Suprapubic skin (tissue), 4 donors: Measurements from ENCODE around the gene SND1. TPM values are rescaled to one million over a fixed set of nuclear protein-coding genes. Genes with fewer than 3 reads are reported as not detected.

Experiments
- DNase-seq, 2 donors: peaks; one replicate each; pipeline ENCODE4 v3.0.0-alpha.2; 2019; ENCODE audit warnings: low spot score in 2 of 2
- H3K27ac ChIP-seq: fragments of 200-600 bp; sonication (generic); one replicate; pipeline ENCODE4 v1.5.1; 2019
- H3K27me3 ChIP-seq: fragments of 200-600 bp; sonication (generic); one replicate; pipeline ENCODE4 v1.5.1; 2019
- H3K36me3 ChIP-seq: fragments of 200-600 bp; sonication (generic); one replicate; pipeline ENCODE4 v1.5.1; 2019
- H3K4me1 ChIP-seq: fragments of 200-600 bp; sonication (generic); one replicate; pipeline ENCODE4 v1.5.1; 2019
- H3K4me3 ChIP-seq: fragments of 200-600 bp; sonication (generic); one replicate; pipeline ENCODE4 v1.5.1; 2019; ENCODE audit warnings: mild to moderate bottlenecking
- H3K9me3 ChIP-seq: fragments of 200-600 bp; sonication (generic); one replicate; pipeline ENCODE4 v1.5.1; 2019
- EP300 ChIP-seq: sonication (generic); formaldehyde crosslinking; IDR thresholded peaks from one replicate; pipeline ENCODE4 v1.6.1; 2017; ENCODE audit warnings: antibody characterized with exemption
- POLR2A ChIP-seq, 2 donors: fragments of 450-650 bp; IDR thresholded peaks; one replicate each; pipeline ENCODE4 v1.6.1; 2017; ENCODE audit warnings: antibody characterized with exemption in 2 of 2, mild to moderate bottlenecking in 2 of 2, moderate library complexity in 2 of 2
- POLR2AphosphoS5 ChIP-seq, 3 donors: sonication (generic); formaldehyde crosslinking; IDR thresholded peaks; one replicate each; pipeline ENCODE4 v1.6.1; 2017; ENCODE audit warnings: antibody characterized with exemption in 3 of 3
- whole genome bisulfite sequencing: methylation state at CpG from one replicate; pipeline ENCODE4 v1.1.5; 2018; 5-methylcytosine and 5-hydroxymethylcytosine counted together
- total RNA-seq, 4 donors: library from RNA; depleted of rRNA; stranded (reverse); fragments of >200 nt; gene quantifications; one replicate each; pipeline ENCODE4 v1.1.0, GENCODE V29; 2016
- TF ChIP-seq, protein P1 (sequence below), 2 donors: fragments of 200-600 bp in 1 of 2; fragments of 450-650 bp in 1 of 2; sonication (generic) in 1 of 2; IDR thresholded peaks; one replicate each; pipeline ENCODE4 v1.5.1; 2016 to 2019; ENCODE audit warnings: antibody characterized with exemption in 2 of 2, mild to moderate bottlenecking in 1 of 2, moderate library complexity in 1 of 2

Gene SND1
- total RNA-seq, 4 donors from 2014 or later: 72.2 to 99.8 (median 77.2) TPM

DNA sequence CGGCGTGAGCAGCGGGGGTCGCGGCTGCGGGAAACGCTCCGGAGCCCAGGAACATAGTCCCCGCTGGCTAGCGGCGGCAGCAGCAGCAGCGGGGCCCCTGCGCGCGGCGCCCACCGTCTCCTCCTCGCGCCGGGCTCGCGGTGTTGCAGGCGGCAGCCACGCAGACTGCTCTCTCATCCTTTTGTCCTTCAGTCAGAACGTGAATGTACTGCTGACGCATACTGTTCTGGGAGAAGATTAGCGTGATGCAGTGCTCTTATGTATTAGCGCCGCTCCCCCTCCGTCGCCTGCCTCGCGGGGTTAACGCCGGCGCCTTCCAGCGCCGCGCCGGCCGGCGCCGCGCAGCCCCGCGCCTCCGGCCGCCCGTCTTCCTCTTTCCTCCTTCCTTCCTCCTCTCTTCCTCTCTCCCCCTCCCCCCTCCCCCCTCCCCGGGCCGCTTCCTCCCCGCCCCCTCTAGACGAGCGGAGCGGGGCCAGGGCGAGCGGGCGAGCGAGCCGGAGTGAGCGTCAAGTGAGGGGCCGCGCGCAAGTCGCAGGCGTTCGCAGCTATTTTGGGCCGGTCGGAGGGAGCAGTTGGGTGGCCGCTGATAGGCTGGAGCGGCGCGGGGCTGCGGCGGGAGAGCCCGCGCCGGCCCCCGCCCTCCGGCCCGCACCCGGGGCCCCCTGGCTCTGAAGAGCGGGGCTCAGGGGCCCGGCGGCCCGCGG lies 380.1 kb downstream of the SND1 start:
- Histone ChIP-seq H3K36me3 (no peaks in the 10 kb centered on the region), H3K27ac (no peak overlapping the region), H3K9me3 (no peaks in the 10 kb centered on the region), H3K4me1 (peaks cover 25% of the 10 kb centered on the region), H3K27me3 (peaks cover 24% of the 10 kb centered on the region), H3K4me3 (peak overlapping the region; percentile 60)
- DNase-seq: no peak
- TF ChIP-seq, protein P1, sequence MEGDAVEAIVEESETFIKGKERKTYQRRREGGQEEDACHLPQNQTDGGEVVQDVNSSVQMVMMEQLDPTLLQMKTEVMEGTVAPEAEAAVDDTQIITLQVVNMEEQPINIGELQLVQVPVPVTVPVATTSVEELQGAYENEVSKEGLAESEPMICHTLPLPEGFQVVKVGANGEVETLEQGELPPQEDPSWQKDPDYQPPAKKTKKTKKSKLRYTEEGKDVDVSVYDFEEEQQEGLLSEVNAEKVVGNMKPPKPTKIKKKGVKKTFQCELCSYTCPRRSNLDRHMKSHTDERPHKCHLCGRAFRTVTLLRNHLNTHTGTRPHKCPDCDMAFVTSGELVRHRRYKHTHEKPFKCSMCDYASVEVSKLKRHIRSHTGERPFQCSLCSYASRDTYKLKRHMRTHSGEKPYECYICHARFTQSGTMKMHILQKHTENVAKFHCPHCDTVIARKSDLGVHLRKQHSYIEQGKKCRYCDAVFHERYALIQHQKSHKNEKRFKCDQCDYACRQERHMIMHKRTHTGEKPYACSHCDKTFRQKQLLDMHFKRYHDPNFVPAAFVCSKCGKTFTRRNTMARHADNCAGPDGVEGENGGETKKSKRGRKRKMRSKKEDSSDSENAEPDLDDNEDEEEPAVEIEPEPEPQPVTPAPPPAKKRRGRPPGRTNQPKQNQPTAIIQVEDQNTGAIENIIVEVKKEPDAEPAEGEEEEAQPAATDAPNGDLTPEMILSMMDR (IDR thresholded peaks at IDR 0.05): peak in 1 of 2 donors; percentile 21
- no peak for TF ChIP-seq POLR2AphosphoS5 (IDR thresholded peaks at IDR 0.05)
- no peak for TF ChIP-seq EP300
- no peak for TF ChIP-seq POLR2A (IDR thresholded peaks at IDR 0.05)
- under 1% methylated on average over 25 of the region's 87 CpGs for WGBS

GRCh38 chr7:128032605-128033235 lies 380.7 kb downstream of the SND1 start:
- no peak overlapping the region for H3K27ac ChIP-seq
- 80% methylated on average over 10 of the region's 41 CpGs for WGBS
- no peak for DNase-seq
- no peaks in the 10 kb centered on the region for H3K9me3 ChIP-seq
- TF ChIP-seq POLR2A (IDR thresholded peaks at IDR 0.05) (no peak), EP300 (no peak), POLR2AphosphoS5 (IDR thresholded peaks at IDR 0.05) (no peak)
- TF ChIP-seq, protein P1 (IDR thresholded peaks at IDR 0.05): no peak
- H3K4me3 ChIP-seq: peak overlapping the region; percentile 60
- peaks cover 25% of the 10 kb centered on the region for H3K4me1 ChIP-seq
- H3K36me3 ChIP-seq: no peaks in the 10 kb centered on the region
- H3K27me3 ChIP-seq: peaks cover 24% of the 10 kb centered on the region

GRCh38 chr7:128033246-128033645 lies 381.3 kb downstream of the SND1 start:
- Histone ChIP-seq H3K27ac (no peak overlapping the region), H3K4me3 (no peak overlapping the region), H3K36me3 (no peaks in the 10 kb centered on the region), H3K4me1 (peaks cover 25% of the 10 kb centered on the region), H3K9me3 (no peaks in the 10 kb centered on the region), H3K27me3 (peaks cover 24% of the 10 kb centered on the region)
- DNase-seq: no peak
- 87% methylated on average over 9 of the region's 9 CpGs for WGBS
- no peak for TF ChIP-seq EP300
- TF ChIP-seq, protein P1 (IDR thresholded peaks at IDR 0.05): no peak
- TF ChIP-seq POLR2A (IDR thresholded peaks at IDR 0.05): no peak
- no peak for TF ChIP-seq POLR2AphosphoS5 (IDR thresholded peaks at IDR 0.05)

DNA sequence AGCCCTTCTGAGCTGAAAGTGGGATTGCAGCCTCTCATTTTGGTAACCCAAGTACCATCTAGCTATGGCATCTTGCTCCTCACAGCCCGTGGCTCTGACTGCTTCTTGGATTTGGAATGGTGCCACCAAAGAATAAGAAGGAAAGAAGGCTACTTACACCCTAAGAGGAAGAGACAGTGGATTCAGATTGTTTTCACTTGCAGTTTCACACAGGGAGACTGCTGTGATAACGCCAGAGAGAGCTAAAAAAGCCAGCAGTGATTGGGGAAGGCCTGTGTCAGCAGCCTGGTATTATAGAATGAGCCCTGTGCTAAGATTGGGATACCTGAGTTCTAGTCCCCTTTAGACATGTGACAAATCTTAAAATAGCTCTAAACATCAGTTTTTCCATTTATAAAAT lies 382.8 kb downstream of the SND1 start:
- DNase-seq: no peak
- Histone ChIP-seq H3K27me3 (peaks cover 21% of the 10 kb centered on the region), H3K9me3 (no peaks in the 10 kb centered on the region), H3K36me3 (no peaks in the 10 kb centered on the region), H3K4me3 (no peak overlapping the region), H3K27ac (no peak overlapping the region), H3K4me1 (peaks cover 25% of the 10 kb centered on the region)
- no peak for TF ChIP-seq EP300
- TF ChIP-seq POLR2AphosphoS5 (IDR thresholded peaks at IDR 0.05): no peak
- TF ChIP-seq, protein P1 (IDR thresholded peaks at IDR 0.05): no peak
- no peak for TF ChIP-seq POLR2A (IDR thresholded peaks at IDR 0.05)
- 76% methylated on average over 2 of the region's 2 CpGs for WGBS

DNA sequence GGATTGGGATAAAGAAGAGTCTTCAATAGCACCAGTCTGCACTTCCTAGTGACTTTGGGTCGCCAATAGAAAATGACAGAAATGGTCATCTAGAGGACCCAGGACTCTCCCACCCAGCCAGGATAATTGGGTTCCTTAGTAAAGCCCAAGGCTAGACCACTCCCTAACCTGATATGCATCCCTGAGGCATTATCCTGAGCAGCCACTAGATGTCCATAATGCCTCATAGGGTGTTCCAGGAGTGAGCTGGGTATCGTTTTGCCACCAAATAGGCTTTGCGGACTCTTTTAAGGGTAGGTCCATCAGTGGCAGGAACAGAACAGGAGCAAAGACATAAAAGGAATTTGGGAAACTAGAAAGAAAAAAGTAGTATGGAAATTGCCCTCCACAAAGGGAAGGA lies 383.7 kb downstream of the SND1 start:
- DNase-seq: no peak
- no peak overlapping the region for H3K27ac ChIP-seq
- WGBS: 88% methylated on average over 3 of the region's 3 CpGs
- H3K27me3 ChIP-seq: peaks cover 13% of the 10 kb centered on the region
- no peak overlapping the region for H3K4me3 ChIP-seq
- no peaks in the 10 kb centered on the region for H3K36me3 ChIP-seq
- H3K4me1 ChIP-seq: peaks cover 19% of the 10 kb centered on the region
- no peaks in the 10 kb centered on the region for H3K9me3 ChIP-seq
- no peak for TF ChIP-seq POLR2A (IDR thresholded peaks at IDR 0.05)
- no peak for TF ChIP-seq POLR2AphosphoS5 (IDR thresholded peaks at IDR 0.05)
- TF ChIP-seq EP300: no peak
